Gastroesophageal sphincter (tissue), 4 donors: ENCODE data around the gene PRELP. TPM values are rescaled to one million over a fixed set of nuclear protein-coding genes. Genes with fewer than 3 reads are reported as not detected.

Experiments used
- ATAC-seq: fragments of 150-250 bp; one replicate; pipeline ENCODE4 v1.9.1; 2016; ENCODE audit warnings: mild to moderate bottlenecking, moderate library complexity
- H3K27ac ChIP-seq, 4 donors: fragments of 200-600 bp; sonication (generic) in 3 of 4; 1 replicate in 3 of 4; 2 replicates in 1 of 4; pipeline ENCODE4 v1.5.1; 2016 to 2019
- H3K27me3 ChIP-seq: fragments of 200-600 bp; sonication (generic); one replicate; pipeline ENCODE4 v1.5.1; 2019
- H3K36me3 ChIP-seq, 2 donors: fragments of 200-600 bp; sonication (generic); one replicate each; pipeline ENCODE4 v1.5.1; 2019; ENCODE audit warnings: control low read depth in 1 of 2
- H3K4me1 ChIP-seq, 3 donors: fragments of 200-600 bp; sonication (generic); 1 replicate in 2 of 3; 2 replicates in 1 of 3; pipeline ENCODE4 v1.5.1; 2016 to 2019; ENCODE audit warnings: control low read depth in 2 of 3
- H3K4me3 ChIP-seq, 2 donors: fragments of 200-600 bp; sonication (generic); one replicate each; pipeline ENCODE4 v1.5.1; 2019; ENCODE audit warnings: mild to moderate bottlenecking in 1 of 2, moderate library complexity in 1 of 2
- H3K9me3 ChIP-seq, 3 donors: fragments of 200-600 bp; sonication (generic); one replicate each; pipeline ENCODE4 v1.5.1; 2017 to 2019; ENCODE audit warnings: control low read depth in 2 of 3
- EP300 ChIP-seq: sonication (generic); formaldehyde crosslinking; IDR thresholded peaks from one replicate; pipeline ENCODE4 v1.6.1; 2017; ENCODE audit warnings: antibody characterized with exemption, mild to moderate bottlenecking
- POLR2A ChIP-seq, 2 donors: fragments of 450-650 bp; IDR thresholded peaks; one replicate each; pipeline ENCODE4 v1.6.1; 2017; ENCODE audit warnings: antibody characterized with exemption in 2 of 2, mild to moderate bottlenecking in 2 of 2, moderate library complexity in 1 of 2
- POLR2AphosphoS5 ChIP-seq: sonication (generic); formaldehyde crosslinking; IDR thresholded peaks from one replicate; pipeline ENCODE4 v1.6.1; 2017; ENCODE audit warnings: antibody characterized with exemption
- WGBS, 2 donors: methylation state at CpG; one replicate each; pipeline ENCODE4 v1.1.5; 2018; ENCODE audit warnings: low coverage in 1 of 2; 5-methylcytosine and 5-hydroxymethylcytosine counted together
- total RNA-seq, 4 donors: library from RNA; depleted of rRNA; stranded (reverse); fragments of >200 nt; gene quantifications; one replicate each; pipeline ENCODE4 v1.1.0, GENCODE V29; 2016
- TF ChIP-seq, protein P1 (sequence below), 4 experiments: fragments of 200-600 bp in 2 of 4; fragments of 450-650 bp in 2 of 4; sonication (generic) in 1 of 4; IDR thresholded peaks; one replicate each; pipeline ENCODE4 v1.5.1; 2017 to 2019; ENCODE audit warnings: antibody characterized with exemption in 4 of 4, mild to moderate bottlenecking in 2 of 4, moderate library complexity in 2 of 4

Gene PRELP
- total RNA-seq, 4 donors from 2014 or later = 63.9 to 149 (median 66.1) TPM

DNA sequence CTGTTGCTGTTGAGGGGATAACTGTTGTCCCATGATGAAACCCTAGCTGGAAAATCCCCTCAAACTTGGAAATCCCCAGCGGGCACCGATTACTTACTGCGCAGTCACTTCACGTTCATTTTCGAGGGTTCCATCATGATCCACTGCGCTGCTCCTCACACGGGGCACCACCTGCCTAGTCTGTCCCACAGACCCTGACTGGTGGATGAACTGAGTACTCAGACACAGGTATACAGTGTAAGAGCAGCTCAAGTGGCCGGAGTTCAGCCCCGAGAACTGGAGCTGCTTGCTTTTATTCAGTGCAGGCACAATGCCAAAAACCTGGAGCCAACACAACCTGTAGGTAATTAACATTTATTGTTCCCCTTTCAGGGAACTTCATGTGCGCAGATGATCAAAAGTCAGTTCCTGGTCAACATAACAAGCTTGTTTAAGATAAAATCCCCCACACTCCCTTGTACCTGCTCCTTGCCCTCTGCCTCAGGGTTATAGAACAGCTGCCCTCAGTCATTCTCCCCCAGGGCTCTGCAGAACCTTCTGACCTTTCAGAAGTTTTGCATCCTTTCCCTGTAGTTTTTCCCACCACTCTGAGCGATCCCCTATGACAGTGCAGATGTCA, 46.5 kb upstream of the PRELP start:
- H3K9me3 ChIP-seq = no peaks in the 10 kb centered on the region
- no peak overlapping the region for H3K27ac ChIP-seq
- H3K4me1 ChIP-seq = peaks cover 0 to 19% (median 10%) of the 10 kb centered on the region in 3 donors
- no peak for TF ChIP-seq EP300
- no peak for TF ChIP-seq POLR2AphosphoS5
- TF ChIP-seq POLR2A (IDR thresholded peaks at IDR 0.05) = no peak
- TF ChIP-seq, protein P1, sequence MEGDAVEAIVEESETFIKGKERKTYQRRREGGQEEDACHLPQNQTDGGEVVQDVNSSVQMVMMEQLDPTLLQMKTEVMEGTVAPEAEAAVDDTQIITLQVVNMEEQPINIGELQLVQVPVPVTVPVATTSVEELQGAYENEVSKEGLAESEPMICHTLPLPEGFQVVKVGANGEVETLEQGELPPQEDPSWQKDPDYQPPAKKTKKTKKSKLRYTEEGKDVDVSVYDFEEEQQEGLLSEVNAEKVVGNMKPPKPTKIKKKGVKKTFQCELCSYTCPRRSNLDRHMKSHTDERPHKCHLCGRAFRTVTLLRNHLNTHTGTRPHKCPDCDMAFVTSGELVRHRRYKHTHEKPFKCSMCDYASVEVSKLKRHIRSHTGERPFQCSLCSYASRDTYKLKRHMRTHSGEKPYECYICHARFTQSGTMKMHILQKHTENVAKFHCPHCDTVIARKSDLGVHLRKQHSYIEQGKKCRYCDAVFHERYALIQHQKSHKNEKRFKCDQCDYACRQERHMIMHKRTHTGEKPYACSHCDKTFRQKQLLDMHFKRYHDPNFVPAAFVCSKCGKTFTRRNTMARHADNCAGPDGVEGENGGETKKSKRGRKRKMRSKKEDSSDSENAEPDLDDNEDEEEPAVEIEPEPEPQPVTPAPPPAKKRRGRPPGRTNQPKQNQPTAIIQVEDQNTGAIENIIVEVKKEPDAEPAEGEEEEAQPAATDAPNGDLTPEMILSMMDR (IDR thresholded peaks at IDR 0.05) = no peak
- no peaks in the 10 kb centered on the region for H3K27me3 ChIP-seq
- WGBS, 2 donors = 93 to 100% methylated on average over 1 to 4 of the region's 11 CpGs
- H3K36me3 ChIP-seq = no peaks in the 10 kb centered on the region
- peak; percentile 19 for ATAC-seq
- no peak overlapping the region for H3K4me3 ChIP-seq

DNA sequence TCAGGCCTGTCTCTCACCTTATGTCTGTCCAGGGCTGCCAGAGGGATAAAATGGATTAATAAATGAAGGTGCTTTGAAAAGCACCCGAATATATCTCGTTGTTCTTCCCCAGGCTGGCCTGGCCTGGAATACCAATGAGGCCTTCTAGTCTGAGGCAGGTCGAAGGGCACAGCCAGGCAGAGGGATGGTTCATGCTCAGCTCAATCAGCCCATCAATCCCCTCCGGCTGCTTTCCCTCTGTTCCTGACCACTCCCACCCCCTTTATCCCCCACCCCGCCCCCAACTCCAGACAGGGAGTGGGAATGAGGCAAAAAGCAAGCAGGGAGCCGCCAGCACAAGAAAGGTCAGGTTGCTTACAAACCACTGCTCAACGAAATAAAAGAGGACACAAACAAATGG, 40.0 kb upstream of the PRELP start:
- H3K27me3 ChIP-seq = no peaks in the 10 kb centered on the region
- 76 to 100% methylated on average over 1 to 4 of the region's 7 CpGs for WGBS, 2 donors
- TF ChIP-seq EP300 (no peak), POLR2AphosphoS5 (no peak), POLR2A (IDR thresholded peaks at IDR 0.05) (no peak)
- TF ChIP-seq, protein P1 (IDR thresholded peaks at IDR 0.05) = no peak
- no peaks in the 10 kb centered on the region for H3K36me3 ChIP-seq
- no peak overlapping the region for H3K4me3 ChIP-seq
- H3K27ac ChIP-seq = no peak overlapping the region
- H3K4me1 ChIP-seq = peaks cover 0 to 17% (median 8%) of the 10 kb centered on the region in 3 donors
- no peak for ATAC-seq
- no peaks in the 10 kb centered on the region for H3K9me3 ChIP-seq

DNA sequence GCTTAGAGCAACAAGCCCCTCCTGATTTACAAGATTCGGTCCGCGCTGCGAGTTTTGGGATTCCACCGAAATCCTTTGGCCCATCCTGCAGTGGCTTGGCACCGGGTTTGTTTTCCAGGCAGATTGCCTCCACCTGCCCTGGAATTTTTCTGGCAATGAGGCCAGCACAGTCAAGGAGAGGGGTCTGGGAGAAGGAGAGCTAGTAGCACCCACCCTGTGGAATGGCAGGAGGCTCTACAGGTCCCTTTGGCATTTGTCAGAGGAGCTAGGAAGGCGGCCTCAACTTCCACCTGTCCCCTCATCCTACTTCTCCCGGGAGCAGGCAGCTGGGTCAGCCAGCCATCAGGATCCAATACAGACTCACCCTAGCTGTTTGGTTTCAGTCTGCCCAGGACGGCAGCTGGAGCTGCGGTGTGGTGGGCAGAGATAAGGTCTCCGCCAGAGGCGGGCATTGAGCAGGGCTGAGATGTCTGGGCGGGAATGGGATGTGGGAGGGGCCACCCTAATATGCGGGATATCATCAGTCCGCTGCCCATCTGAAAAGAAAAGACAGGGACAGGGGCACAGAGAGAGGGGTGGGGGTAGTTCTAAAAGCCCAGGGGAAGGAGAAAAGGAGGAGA, 37.8 kb upstream of the PRELP start:
- Histone ChIP-seq H3K9me3 (no peaks in the 10 kb centered on the region), H3K4me1 (peaks cover 0 to 28% (median 16%) of the 10 kb centered on the region in 3 donors), H3K4me3 (no peak overlapping the region), H3K36me3 (no peaks in the 10 kb centered on the region), H3K27me3 (no peaks in the 10 kb centered on the region), H3K27ac (no peak overlapping the region)
- 89 to 92% methylated on average over 6 to 13 of the region's 15 CpGs for WGBS, 2 donors
- ATAC-seq = no peak
- TF ChIP-seq EP300 (no peak), POLR2AphosphoS5 (no peak), POLR2A (IDR thresholded peaks at IDR 0.05) (no peak)
- TF ChIP-seq, protein P1 (IDR thresholded peaks at IDR 0.05) = no peak

DNA sequence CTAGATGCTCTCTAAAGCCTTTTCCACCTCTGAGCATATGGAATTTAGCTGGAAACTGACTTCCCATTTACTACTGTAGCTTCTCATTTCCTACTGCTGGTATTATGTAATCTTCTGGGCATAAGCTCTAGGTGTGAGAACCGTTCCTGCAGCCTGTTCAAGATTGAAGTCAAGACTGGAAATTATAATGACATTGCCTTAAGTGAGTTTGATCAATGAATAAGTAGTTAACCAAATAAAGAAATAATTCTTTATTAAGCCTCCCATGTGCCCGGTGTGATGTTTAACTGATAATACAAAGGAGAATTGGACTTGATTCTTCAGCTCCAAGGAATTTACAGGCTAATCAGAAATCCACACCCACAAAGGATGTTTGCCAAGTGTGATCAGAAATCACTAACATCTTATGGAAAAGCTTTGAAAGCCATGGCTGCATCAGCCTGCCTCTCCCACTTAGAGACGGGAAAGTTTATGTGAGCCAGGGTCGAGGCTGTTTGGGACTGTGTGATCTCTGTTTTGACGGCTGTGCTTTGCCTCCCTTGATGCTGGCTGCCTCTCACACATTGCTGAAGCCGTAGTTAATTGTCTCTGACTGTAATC, 36.4 kb upstream of the PRELP start:
- peak overlapping the region in 3 of 4 donors; percentile 3 to 68 (median 31) for H3K27ac ChIP-seq
- WGBS, 2 donors = 31 to 57% methylated on average over 2 to 5 of the region's 6 CpGs

More for the DNA sequence above, 36.4 kb upstream of the PRELP start:
- TF ChIP-seq EP300 (no peak), POLR2AphosphoS5 (no peak), POLR2A (IDR thresholded peaks at IDR 0.05) (no peak)
- TF ChIP-seq, protein P1 (IDR thresholded peaks at IDR 0.05) = no peak
- H3K4me1 ChIP-seq = peaks cover 0 to 28% (median 16%) of the 10 kb centered on the region in 3 donors
- no peaks in the 10 kb centered on the region for H3K36me3 ChIP-seq
- no peaks in the 10 kb centered on the region for H3K27me3 ChIP-seq
- no peak overlapping the region for H3K4me3 ChIP-seq
- H3K9me3 ChIP-seq = no peaks in the 10 kb centered on the region
- ATAC-seq = no peak
